Measurements from ENCODE around the gene CLECL1.

GRCh38 chr12:9754099-9754927 lies 21.4 kb upstream of the CLECL1 start:
- TF ChIP-seq ZNF660 (CRISPR knock-in tag; IDR thresholded peaks at IDR 0.05; ENCODE audit: borderline replicate concordance, low read depth) (no peak), RFX5 (IDR thresholded peaks at IDR 0.05; ENCODE audit: low read depth, low read length) (no peak)

Data from HepG2 (cell line).